GM23338 (cell line): ENCODE results near the gene CTNS. TPM values are rescaled to one million over a fixed set of nuclear protein-coding genes. Genes with fewer than 3 reads are reported as not detected.

Source experiments
- ATAC-seq: fragments of 200-7000 bp; cut with Tn5 transposase; 3 replicates; pipeline ENCODE4 v1.9.1; 2020
- DNase-seq: peaks from one replicate; pipeline ENCODE4 v3.0.0-alpha.2; 2015; ENCODE audit warnings: low spot score
- H2AFZ ChIP-seq: fragments of 200-600 bp; sonication (generic); 2 replicates; pipeline ENCODE4 v1.8.0; 2016; ENCODE audit warnings: antibody characterized with exemption, mild to moderate bottlenecking, moderate library complexity
- H3F3A ChIP-seq: fragments of 200-600 bp; sonication (generic); replicated peaks from 2 replicates; pipeline ENCODE4 v1.8.0; 2017; ENCODE audit warnings: antibody characterized with exemption, mixed run types, low read depth
- H3K27ac ChIP-seq: fragments of 200-600 bp; sonication (generic); 2 replicates; pipeline ENCODE4 v1.6.1; 2016; ENCODE audit warnings: low read depth
- H3K27me3 ChIP-seq: fragments of 200-600 bp; sonication (generic); 2 replicates; pipeline ENCODE4 v1.8.0; 2016; ENCODE audit warnings: mild to moderate bottlenecking, mixed run types, moderate library complexity; ENCODE audit not compliant: insufficient read depth
- H3K36me3 ChIP-seq: fragments of 200-600 bp; sonication (generic); 2 replicates; pipeline ENCODE4 v1.8.0; 2016; ENCODE audit warnings: mild to moderate bottlenecking; ENCODE audit not compliant: insufficient read depth
- H3K4me1 ChIP-seq: fragments of 200-600 bp; sonication (generic); 2 replicates; pipeline ENCODE4 v1.8.0; 2016; ENCODE audit warnings: mild to moderate bottlenecking, moderate library complexity; ENCODE audit not compliant: insufficient read depth
- H3K4me2 ChIP-seq: fragments of 200-600 bp; sonication (generic); 2 replicates; pipeline ENCODE4 v1.7.1; 2017; ENCODE audit warnings: mixed run types
- H3K4me3 ChIP-seq: fragments of 200-600 bp; sonication (generic); 2 replicates; pipeline ENCODE4 v1.6.1; 2016; ENCODE audit warnings: mixed run types
- H3K79me2 ChIP-seq: fragments of 200-600 bp; sonication (generic); replicated peaks from 2 replicates; pipeline ENCODE4 v1.8.0; 2017; ENCODE audit warnings: mild to moderate bottlenecking; ENCODE audit not compliant: insufficient read depth
- H3K9me2 ChIP-seq: fragments of 200-600 bp; sonication (generic); 2 replicates; pipeline ENCODE4 v1.8.0; 2017; ENCODE audit not compliant: insufficient read depth
- H4K20me1 ChIP-seq: fragments of 200-600 bp; sonication (generic); replicated peaks from 2 replicates; pipeline ENCODE4 v1.8.0; 2017; ENCODE audit warnings: mild to moderate bottlenecking; ENCODE audit not compliant: insufficient read depth
- H3K27ac Mint-ChIP-seq: 2 replicates; pipeline ENCODE4 v1.8.0; 2020; ENCODE audit warnings: inconsistent platforms, mild to moderate bottlenecking, moderate library complexity, mixed read lengths
- H3K27me3 Mint-ChIP-seq: 3 replicates; pipeline ENCODE4 v1.8.0; 2022; ENCODE audit warnings: low read depth, mild to moderate bottlenecking, moderate library complexity, mixed read lengths, inconsistent platforms; ENCODE audit not compliant: insufficient read depth, poor library complexity
- H3K36me3 Mint-ChIP-seq: 3 replicates; pipeline ENCODE4 v1.8.0; 2021; ENCODE audit warnings: low read depth, mild to moderate bottlenecking, inconsistent platforms, moderate library complexity, mixed read lengths
- H3K4me1 Mint-ChIP-seq: 3 replicates; pipeline ENCODE4 v1.8.0; 2020; ENCODE audit warnings: mild to moderate bottlenecking, inconsistent platforms, mixed read lengths
- H3K4me3 Mint-ChIP-seq: 3 replicates; pipeline ENCODE4 v1.8.0; 2021; ENCODE audit warnings: moderate library complexity, mild to moderate bottlenecking, inconsistent platforms, mixed read lengths
- H3K9me3 Mint-ChIP-seq: 3 replicates; pipeline ENCODE4 v1.8.0; 2020; ENCODE audit warnings: moderate library complexity, mild to moderate bottlenecking, inconsistent platforms, mixed read lengths
- CTCF ChIP-seq, 2 experiments: fragments of 200-600 bp in 1 of 2; sonication (generic) in 1 of 2; conservative IDR thresholded peaks; 2 replicates each; pipeline versions ENCODE4 v1.5.1 to v1.6.1; 2016 to 2017; ENCODE audit warnings: antibody characterized with exemption in 2 of 2, low read depth in 2 of 2, mild to moderate bottlenecking in 2 of 2, moderate library complexity in 1 of 2
- EZH2 ChIP-seq: fragments of 200-600 bp; sonication (generic); IDR thresholded peaks from one replicate; pipeline ENCODE4 v1.8.0; 2017; ENCODE audit warnings: antibody characterized with exemption, mild to moderate bottlenecking, low read depth; ENCODE audit not compliant: unreplicated experiment
- JUNB ChIP-seq: IDR thresholded peaks from one replicate; pipeline ENCODE4 v1.6.1; 2016; ENCODE audit warnings: antibody characterized with exemption; ENCODE audit not compliant: unreplicated experiment
- NANOG ChIP-seq: IDR thresholded peaks from 2 replicates; pipeline ENCODE4 v1.6.1; 2016; ENCODE audit warnings: antibody characterized with exemption, borderline replicate concordance
- POLR2AphosphoS5 ChIP-seq: IDR thresholded peaks from 2 replicates; pipeline ENCODE4 v1.6.1; 2016; ENCODE audit warnings: antibody characterized with exemption, low read depth
- ZNF114 ChIP-seq: fragments of 250-450 bp; sonication (Bioruptor Pico); IDR thresholded peaks from 2 replicates; pipeline ENCODE4 v1.5.0; 2020; ENCODE audit warnings: mild to moderate bottlenecking, moderate library complexity
- ZNF331 ChIP-seq: fragments of 250-450 bp; sonication (Bioruptor Pico); IDR thresholded peaks from 2 replicates; pipeline ENCODE4 v1.5.0; 2020; ENCODE audit warnings: low read depth, mild to moderate bottlenecking, moderate library complexity
- polyA plus RNA-seq: library from polyadenylated mRNA; unstranded; fragments of >200 nt; fragmentation: Nextera tagmentation; extraction: Ambion mirVana; gene quantifications from 2 replicates; pipeline ENCODE4 v1.2.1, GENCODE V29; 2016
- total RNA-seq: library from RNA; depleted of rRNA; stranded (reverse); fragments of >200 nt; shearing (Covaris generic); gene quantifications from 2 replicates; pipeline ENCODE4 v1.2.3, GENCODE V29; 2014
- TF ChIP-seq, protein P1 (sequence below): IDR thresholded peaks from one replicate; pipeline ENCODE4 v1.6.1; 2018; ENCODE audit warnings: antibody characterized with exemption; ENCODE audit not compliant: unreplicated experiment
- TF ChIP-seq, protein P2 (sequence below): IDR thresholded peaks from 2 replicates; pipeline ENCODE4 v1.6.1; 2016; ENCODE audit warnings: antibody characterized with exemption

The CTNS gene
- total and polyA plus RNA-seq, 2 experiments from 2014 or later: 5.9 to 21.8 TPM

DNA sequence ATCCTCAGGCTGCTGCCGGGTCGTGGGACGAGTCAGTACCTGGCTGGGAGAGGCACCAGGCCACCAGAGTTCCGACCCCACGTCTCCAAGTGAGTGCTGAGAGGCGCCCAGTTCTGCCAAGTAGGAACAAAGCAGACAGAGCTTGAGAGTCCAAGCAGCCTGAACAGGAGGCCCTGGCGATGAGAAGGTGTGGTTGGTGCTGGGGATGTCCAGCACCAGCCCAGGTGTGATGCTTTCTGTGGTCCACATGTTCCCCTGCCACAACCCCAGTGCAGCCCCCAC, 21.0 kb downstream of the CTNS start:
- Histone ChIP-seq H4K20me1 (no peaks in the 10 kb centered on the region), H3K9me2 (no peaks in the 10 kb centered on the region), H3K4me3 (no peak overlapping the region), H3K27me3 (no peaks in the 10 kb centered on the region), H3K4me1 (no peaks in the 10 kb centered on the region), H3K36me3 (0 out of 2 replicates have a peak, but pooled peaks cover 3% of the 10 kb centered on the region), H3F3A (0 out of 2 replicates have a peak, but pooled peaks cover 4% of the 10 kb centered on the region), H3K27ac (no peak overlapping the region), H2AFZ (no peak overlapping the region), H3K79me2 (no peaks in the 10 kb centered on the region), H3K4me2 (no peak overlapping the region)
- H3K4me1 Mint-ChIP-seq: peaks cover 7% of the 10 kb centered on the region; the same call in 1 of the 3 replicates
- H3K36me3 Mint-ChIP-seq: peaks cover 3% of the 10 kb centered on the region; the same call in 1 of the 3 replicates
- DNase-seq (no peak), ATAC-seq (no peak)
- no peak overlapping the region for H3K27ac Mint-ChIP-seq
- H3K9me3 Mint-ChIP-seq: no peaks in the 10 kb centered on the region
- no peak for TF ChIP-seq JUNB
- TF ChIP-seq, protein P1, sequence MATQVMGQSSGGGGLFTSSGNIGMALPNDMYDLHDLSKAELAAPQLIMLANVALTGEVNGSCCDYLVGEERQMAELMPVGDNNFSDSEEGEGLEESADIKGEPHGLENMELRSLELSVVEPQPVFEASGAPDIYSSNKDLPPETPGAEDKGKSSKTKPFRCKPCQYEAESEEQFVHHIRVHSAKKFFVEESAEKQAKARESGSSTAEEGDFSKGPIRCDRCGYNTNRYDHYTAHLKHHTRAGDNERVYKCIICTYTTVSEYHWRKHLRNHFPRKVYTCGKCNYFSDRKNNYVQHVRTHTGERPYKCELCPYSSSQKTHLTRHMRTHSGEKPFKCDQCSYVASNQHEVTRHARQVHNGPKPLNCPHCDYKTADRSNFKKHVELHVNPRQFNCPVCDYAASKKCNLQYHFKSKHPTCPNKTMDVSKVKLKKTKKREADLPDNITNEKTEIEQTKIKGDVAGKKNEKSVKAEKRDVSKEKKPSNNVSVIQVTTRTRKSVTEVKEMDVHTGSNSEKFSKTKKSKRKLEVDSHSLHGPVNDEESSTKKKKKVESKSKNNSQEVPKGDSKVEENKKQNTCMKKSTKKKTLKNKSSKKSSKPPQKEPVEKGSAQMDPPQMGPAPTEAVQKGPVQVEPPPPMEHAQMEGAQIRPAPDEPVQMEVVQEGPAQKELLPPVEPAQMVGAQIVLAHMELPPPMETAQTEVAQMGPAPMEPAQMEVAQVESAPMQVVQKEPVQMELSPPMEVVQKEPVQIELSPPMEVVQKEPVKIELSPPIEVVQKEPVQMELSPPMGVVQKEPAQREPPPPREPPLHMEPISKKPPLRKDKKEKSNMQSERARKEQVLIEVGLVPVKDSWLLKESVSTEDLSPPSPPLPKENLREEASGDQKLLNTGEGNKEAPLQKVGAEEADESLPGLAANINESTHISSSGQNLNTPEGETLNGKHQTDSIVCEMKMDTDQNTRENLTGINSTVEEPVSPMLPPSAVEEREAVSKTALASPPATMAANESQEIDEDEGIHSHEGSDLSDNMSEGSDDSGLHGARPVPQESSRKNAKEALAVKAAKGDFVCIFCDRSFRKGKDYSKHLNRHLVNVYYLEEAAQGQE: no peak
- no peak overlapping the region for H3K4me3 Mint-ChIP-seq
- peaks cover 5% of the 10 kb centered on the region for H3K27me3 Mint-ChIP-seq

DNA sequence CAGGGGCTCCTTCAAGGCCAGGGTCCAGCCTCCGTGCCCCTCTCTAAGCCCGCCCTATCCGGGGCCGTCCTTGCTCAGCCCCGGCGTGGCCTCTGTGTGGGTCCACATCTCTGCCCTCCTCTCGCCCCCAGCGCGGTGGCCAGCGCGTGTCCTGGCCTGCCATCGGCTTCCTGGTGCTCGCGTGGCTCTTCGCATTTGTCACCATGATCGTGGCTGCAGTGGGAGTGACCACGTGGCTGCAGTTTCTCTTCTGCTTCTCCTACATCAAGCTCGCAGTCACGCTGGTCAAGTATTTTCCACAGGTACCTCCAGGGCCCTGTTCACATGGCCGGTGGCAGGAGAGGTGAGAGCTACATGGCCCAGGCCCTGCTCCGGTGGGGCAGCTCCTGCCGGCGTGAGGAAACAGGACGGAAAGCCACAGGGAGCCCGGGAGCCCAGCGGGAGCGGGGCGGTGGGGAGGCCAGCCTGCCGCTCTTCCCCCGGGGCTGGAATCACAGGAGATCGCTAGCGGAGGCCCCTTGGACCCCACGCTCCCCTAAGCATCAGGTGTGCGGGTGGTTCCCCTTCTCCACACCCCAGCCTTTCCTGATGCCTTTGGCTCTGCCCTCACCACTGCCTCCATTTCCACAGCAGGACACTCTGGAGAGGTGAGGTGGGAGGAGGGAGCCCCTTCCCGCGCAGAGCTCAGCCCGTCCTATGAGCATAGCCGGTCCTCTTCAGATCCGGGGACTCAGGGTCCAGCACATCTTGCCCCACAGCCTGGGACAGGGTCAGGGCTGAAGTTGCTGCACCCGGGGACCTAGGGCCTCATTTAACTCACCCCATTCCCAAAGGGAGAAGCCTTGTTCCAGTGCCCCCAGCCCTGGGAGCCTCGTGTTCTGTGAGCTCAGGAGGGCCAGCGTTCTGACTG, 21.6 kb downstream of the CTNS start:
- no peaks in the 10 kb centered on the region for H4K20me1 ChIP-seq
- H3K36me3 ChIP-seq: 0 out of 2 replicates have a peak, but pooled peaks cover 3% of the 10 kb centered on the region
- Mint-ChIP-seq H3K4me3 (no peak overlapping the region), H3K27me3 (peaks cover 5% of the 10 kb centered on the region), H3K4me1 (peaks cover 10% of the 10 kb centered on the region; the same call in 2 of the 3 replicates), H3K27ac (no peak overlapping the region; the same call in 1 of the 2 replicates), H3K36me3 (peaks cover 3% of the 10 kb centered on the region; the same call in 1 of the 3 replicates), H3K9me3 (no peaks in the 10 kb centered on the region)
- DNase-seq (no peak), ATAC-seq (no peak)
- no peaks in the 10 kb centered on the region for H3K9me2 ChIP-seq
- no peaks in the 10 kb centered on the region for H3K79me2 ChIP-seq
- H3K27me3 ChIP-seq: no peaks in the 10 kb centered on the region
- H2AFZ ChIP-seq: no peak overlapping the region
- no peak overlapping the region for H3K27ac ChIP-seq
- H3K4me1 ChIP-seq: no peaks in the 10 kb centered on the region
- no peak overlapping the region for H3K4me2 ChIP-seq
- H3F3A ChIP-seq: 0 out of 2 replicates have a peak, but pooled peaks cover 4% of the 10 kb centered on the region
- H3K4me3 ChIP-seq: no peak overlapping the region
- TF ChIP-seq ZNF331 (CRISPR knock-in tag): no peak
- TF ChIP-seq POLR2AphosphoS5: no peak
- TF ChIP-seq, protein P2, sequence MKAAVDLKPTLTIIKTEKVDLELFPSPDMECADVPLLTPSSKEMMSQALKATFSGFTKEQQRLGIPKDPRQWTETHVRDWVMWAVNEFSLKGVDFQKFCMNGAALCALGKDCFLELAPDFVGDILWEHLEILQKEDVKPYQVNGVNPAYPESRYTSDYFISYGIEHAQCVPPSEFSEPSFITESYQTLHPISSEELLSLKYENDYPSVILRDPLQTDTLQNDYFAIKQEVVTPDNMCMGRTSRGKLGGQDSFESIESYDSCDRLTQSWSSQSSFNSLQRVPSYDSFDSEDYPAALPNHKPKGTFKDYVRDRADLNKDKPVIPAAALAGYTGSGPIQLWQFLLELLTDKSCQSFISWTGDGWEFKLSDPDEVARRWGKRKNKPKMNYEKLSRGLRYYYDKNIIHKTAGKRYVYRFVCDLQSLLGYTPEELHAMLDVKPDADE: no peak
- TF ChIP-seq NANOG: no peak
- TF ChIP-seq, protein P1: no peak
- no peak for TF ChIP-seq ZNF114
- no peak for TF ChIP-seq EZH2
- no peak for TF ChIP-seq CTCF (conservative IDR thresholded peaks at IDR 0.05; ENCODE audit: low read depth in 2 of 2)
